ENCODE measurements around the gene SEM1. TPM values are rescaled to one million over a fixed set of nuclear protein-coding genes. Genes with fewer than 3 reads are reported as not detected.
"Not testable (repeated sequence)": the region's sequence is repeated elsewhere in the genome, so short reads cannot be mapped to it uniquely, and the experiment has no call there.

SEM1 gene
- total RNA-seq, 1 donor from 2014 or later = 65.2 TPM

DNA sequence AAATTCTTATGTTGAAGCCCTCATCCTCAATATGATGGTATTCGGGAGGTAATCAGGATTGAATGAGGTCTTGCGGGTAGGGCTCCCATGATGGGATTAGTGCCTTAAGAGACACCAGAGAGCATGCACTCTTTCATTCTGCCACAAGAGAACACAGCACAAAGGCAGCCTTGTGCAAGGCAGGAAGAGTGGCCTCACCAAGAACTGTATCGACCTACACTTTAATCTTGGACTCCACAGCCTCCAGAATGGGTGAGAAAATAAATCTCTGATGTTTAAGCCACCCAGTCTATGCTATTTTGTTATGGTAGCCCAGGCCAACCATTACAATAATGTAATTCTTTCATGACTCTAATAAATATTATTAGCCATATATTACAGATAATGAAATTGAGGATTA lies 8.4 kb downstream of the SEM1 start:
- H3K79me2 ChIP-seq (ENCODE audit: low read depth) = peaks cover 99% of the 10 kb centered on the region
- no peak overlapping the region for H2AFZ ChIP-seq (replicated peaks)
- H3K4me2 ChIP-seq = peak overlapping the region; percentile 1
- peaks cover 9% of the 10 kb centered on the region for H3K4me1 ChIP-seq
- Mint-ChIP-seq H3K9me3 (no peaks in the 10 kb centered on the region), H3K4me3 (no peak overlapping the region), H3K4me1 (no peaks in the 10 kb centered on the region), H3K27me3 (ENCODE audit: insufficient read depth, low read depth) (no peaks in the 10 kb centered on the region), H3K36me3 (peaks cover 10% of the 10 kb centered on the region), H3K27ac (no peak overlapping the region)
- DNase-seq (ENCODE audit: low spot score) = peak; percentile 36
- no peaks in the 10 kb centered on the region for H3K27me3 ChIP-seq
- H4K20me1 ChIP-seq (ENCODE audit: low read depth) = peaks cover 74% of the 10 kb centered on the region
- no peaks in the 10 kb centered on the region for H3K9me3 ChIP-seq (ENCODE audit: low read depth)
- H3K9ac ChIP-seq = no peak overlapping the region
- H3F3A ChIP-seq (ENCODE audit: low read depth) = no peaks in the 10 kb centered on the region
- no peaks in the 10 kb centered on the region for H3K36me3 ChIP-seq
- TF ChIP-seq, protein P1, sequence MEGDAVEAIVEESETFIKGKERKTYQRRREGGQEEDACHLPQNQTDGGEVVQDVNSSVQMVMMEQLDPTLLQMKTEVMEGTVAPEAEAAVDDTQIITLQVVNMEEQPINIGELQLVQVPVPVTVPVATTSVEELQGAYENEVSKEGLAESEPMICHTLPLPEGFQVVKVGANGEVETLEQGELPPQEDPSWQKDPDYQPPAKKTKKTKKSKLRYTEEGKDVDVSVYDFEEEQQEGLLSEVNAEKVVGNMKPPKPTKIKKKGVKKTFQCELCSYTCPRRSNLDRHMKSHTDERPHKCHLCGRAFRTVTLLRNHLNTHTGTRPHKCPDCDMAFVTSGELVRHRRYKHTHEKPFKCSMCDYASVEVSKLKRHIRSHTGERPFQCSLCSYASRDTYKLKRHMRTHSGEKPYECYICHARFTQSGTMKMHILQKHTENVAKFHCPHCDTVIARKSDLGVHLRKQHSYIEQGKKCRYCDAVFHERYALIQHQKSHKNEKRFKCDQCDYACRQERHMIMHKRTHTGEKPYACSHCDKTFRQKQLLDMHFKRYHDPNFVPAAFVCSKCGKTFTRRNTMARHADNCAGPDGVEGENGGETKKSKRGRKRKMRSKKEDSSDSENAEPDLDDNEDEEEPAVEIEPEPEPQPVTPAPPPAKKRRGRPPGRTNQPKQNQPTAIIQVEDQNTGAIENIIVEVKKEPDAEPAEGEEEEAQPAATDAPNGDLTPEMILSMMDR (IDR thresholded peaks at IDR 0.05) = no peak
- no peak for TF ChIP-seq EZH2 (IDR thresholded peaks at IDR 0.05)
- no peak for TF ChIP-seq EZH2phosphoT487 (IDR thresholded peaks at IDR 0.05)
- no peak overlapping the region for H3K4me3 ChIP-seq
- H3K27ac ChIP-seq = no peak overlapping the region

DNA sequence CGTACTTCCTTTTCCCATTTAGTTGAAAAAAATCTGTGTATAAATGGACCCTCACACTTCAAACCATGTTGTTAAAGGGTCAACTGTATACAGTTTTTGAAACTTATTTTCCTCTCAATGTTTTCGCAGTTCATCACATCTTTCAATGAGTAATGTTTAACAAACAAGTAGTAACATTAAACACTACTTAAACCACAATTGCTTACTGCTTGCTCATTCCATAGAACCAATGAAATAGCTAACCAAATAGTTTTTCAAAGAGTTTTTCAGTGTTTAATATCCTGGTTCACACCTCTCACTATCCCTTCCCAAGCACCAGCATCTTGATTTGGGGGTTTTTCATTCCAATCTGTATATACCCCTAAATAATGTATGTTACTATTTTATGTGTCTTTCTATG lies 9.1 kb downstream of the SEM1 start:
- no peak overlapping the region for H3K4me3 Mint-ChIP-seq
- Histone ChIP-seq H3K9ac (no peak overlapping the region), H2AFZ (replicated peaks) (no peak overlapping the region), H3K27me3 (no peaks in the 10 kb centered on the region), H3K4me2 (no peak overlapping the region), H3F3A (ENCODE audit: low read depth) (no peaks in the 10 kb centered on the region), H3K9me3 (ENCODE audit: low read depth) (no peaks in the 10 kb centered on the region), H3K4me1 (peaks cover 9% of the 10 kb centered on the region), H3K36me3 (no peaks in the 10 kb centered on the region), H4K20me1 (ENCODE audit: low read depth) (peaks cover 81% of the 10 kb centered on the region), H3K79me2 (ENCODE audit: low read depth) (peaks cover 100% of the 10 kb centered on the region), H3K4me3 (no peak overlapping the region), H3K27ac (no peak overlapping the region)
- H3K27me3 Mint-ChIP-seq (ENCODE audit: insufficient read depth, low read depth) = no peaks in the 10 kb centered on the region
- TF ChIP-seq, protein P1 (IDR thresholded peaks at IDR 0.05) = no peak
- TF ChIP-seq EZH2 (IDR thresholded peaks at IDR 0.05) = no peak
- no peaks in the 10 kb centered on the region for H3K4me1 Mint-ChIP-seq
- H3K27ac Mint-ChIP-seq = no peak overlapping the region
- no peaks in the 10 kb centered on the region for H3K9me3 Mint-ChIP-seq
- no peak for DNase-seq (ENCODE audit: low spot score)
- peaks cover 7% of the 10 kb centered on the region for H3K36me3 Mint-ChIP-seq

DNA sequence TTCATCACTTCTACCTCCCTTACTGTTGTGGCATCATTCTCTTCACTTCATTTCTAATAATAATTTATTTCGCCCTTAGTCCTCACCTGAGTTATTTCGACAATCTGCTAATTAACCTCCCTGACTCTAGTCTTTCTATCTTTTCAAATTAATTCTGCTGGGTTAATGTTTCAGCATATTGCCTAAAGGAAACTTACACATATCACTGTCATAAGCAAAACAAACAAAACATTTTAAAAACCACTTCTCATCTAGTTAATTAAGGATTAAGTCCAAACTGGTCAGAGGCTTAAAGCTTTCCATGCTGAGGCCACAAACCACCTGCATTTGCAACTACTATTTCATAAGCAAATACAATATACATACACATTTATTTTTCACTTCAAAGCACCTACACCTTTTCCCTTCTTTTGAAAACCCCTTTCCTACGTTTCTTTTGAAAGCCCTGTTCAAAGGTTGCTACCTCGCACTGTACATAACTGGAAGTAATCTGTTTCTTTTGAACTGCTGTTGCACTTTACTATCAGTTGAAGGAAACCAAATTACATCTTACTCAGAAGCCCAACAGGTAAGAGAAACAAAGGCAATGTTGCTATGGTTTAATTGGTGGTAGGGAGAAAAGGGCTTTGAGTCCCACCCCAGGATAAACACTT lies 10.3 kb downstream of the SEM1 start:
- no peak for TF ChIP-seq EZH2phosphoT487 (IDR thresholded peaks at IDR 0.05)
- TF ChIP-seq, protein P1 (IDR thresholded peaks at IDR 0.05) = no peak
- TF ChIP-seq EZH2 (IDR thresholded peaks at IDR 0.05) = no peak
- Histone ChIP-seq H3K9me3 (ENCODE audit: low read depth) (no peaks in the 10 kb centered on the region), H3K79me2 (ENCODE audit: low read depth) (peaks cover 99% of the 10 kb centered on the region), H2AFZ (replicated peaks) (no peak overlapping the region), H3K4me3 (no peak overlapping the region), H3K36me3 (no peaks in the 10 kb centered on the region), H4K20me1 (ENCODE audit: low read depth) (peaks cover 82% of the 10 kb centered on the region), H3K4me1 (peaks cover 9% of the 10 kb centered on the region), H3K9ac (no peak overlapping the region), H3K4me2 (no peak overlapping the region), H3K27me3 (no peaks in the 10 kb centered on the region), H3F3A (ENCODE audit: low read depth) (no peaks in the 10 kb centered on the region), H3K27ac (no peak overlapping the region)
- H3K27me3 Mint-ChIP-seq (ENCODE audit: insufficient read depth, low read depth) = no peaks in the 10 kb centered on the region
- H3K27ac Mint-ChIP-seq = no peak overlapping the region
- no peaks in the 10 kb centered on the region for H3K9me3 Mint-ChIP-seq
- no peak overlapping the region for H3K4me3 Mint-ChIP-seq
- H3K4me1 Mint-ChIP-seq = no peaks in the 10 kb centered on the region
- peaks cover 7% of the 10 kb centered on the region for H3K36me3 Mint-ChIP-seq
- no peak for DNase-seq (ENCODE audit: low spot score)

DNA sequence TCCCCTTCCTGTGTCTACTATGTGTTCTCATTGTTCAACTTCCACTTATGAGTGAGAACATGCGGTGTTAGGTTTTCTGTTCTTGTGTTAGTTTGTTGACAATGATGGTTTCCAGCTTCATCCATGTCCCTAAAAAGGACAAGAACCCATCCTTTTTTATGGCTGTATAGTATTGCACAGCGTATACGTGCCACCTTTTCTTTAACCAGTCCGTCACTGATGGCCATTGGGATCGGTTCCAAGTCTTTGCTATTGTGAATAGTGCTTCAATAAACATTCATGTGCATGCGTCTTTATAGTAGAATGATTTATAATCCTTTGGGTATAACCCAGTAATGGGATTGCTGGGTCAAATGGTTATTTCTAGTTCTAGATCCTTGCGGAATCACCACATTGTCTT lies 11.2 kb downstream of the SEM1 start:
- H3K36me3 ChIP-seq; H3K9me3 Mint-ChIP-seq; H3K9ac ChIP-seq; H3F3A ChIP-seq (ENCODE audit: low read depth); H3K4me3 Mint-ChIP-seq; H3K9me3 ChIP-seq (ENCODE audit: low read depth); H3K27me3 ChIP-seq; DNase-seq (ENCODE audit: low spot score); H3K27ac Mint-ChIP-seq; H3K36me3 Mint-ChIP-seq; H3K4me3 ChIP-seq; H2AFZ ChIP-seq (replicated peaks); H3K4me2 ChIP-seq; H3K4me1 ChIP-seq; H3K27me3 Mint-ChIP-seq (ENCODE audit: insufficient read depth, low read depth); H3K4me1 Mint-ChIP-seq; H3K27ac ChIP-seq: not testable (repeated sequence)
- H4K20me1 ChIP-seq (ENCODE audit: low read depth) = peaks cover 79% of the 10 kb centered on the region
- peaks cover 95% of the 10 kb centered on the region for H3K79me2 ChIP-seq (ENCODE audit: low read depth)

All from neural progenitor cell (in vitro differentiated cells).